ENCODE results near the gene TASL.

TASL gene

DNA sequence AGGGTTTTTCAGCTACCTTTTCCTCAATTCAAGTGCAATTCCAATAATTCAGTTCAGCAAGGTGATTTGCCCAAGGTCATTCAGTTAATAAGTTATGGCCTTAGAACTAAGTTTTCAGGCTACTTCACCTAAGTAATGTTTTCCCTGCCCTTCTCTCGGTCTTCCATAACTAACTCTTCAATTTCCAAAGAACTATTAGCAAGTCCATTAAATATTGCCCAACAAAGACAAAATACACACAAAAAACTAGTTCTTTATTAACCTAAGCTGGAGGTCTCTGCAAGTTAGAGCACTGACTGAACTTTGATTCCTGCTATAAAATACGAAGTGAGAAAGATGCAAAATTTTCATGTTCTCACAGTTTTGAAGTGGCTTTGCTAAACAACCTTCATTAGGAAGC is 48.8 kb upstream of the TASL start (continued):
- TF ChIP-seq, protein P1, sequence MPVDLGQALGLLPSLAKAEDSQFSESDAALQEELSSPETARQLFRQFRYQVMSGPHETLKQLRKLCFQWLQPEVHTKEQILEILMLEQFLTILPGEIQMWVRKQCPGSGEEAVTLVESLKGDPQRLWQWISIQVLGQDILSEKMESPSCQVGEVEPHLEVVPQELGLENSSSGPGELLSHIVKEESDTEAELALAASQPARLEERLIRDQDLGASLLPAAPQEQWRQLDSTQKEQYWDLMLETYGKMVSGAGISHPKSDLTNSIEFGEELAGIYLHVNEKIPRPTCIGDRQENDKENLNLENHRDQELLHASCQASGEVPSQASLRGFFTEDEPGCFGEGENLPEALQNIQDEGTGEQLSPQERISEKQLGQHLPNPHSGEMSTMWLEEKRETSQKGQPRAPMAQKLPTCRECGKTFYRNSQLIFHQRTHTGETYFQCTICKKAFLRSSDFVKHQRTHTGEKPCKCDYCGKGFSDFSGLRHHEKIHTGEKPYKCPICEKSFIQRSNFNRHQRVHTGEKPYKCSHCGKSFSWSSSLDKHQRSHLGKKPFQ (tag by site-specific recombination; IDR thresholded peaks at IDR 0.05): no peak
- TF ChIP-seq ZNF701 (tag by site-specific recombination; IDR thresholded peaks at IDR 0.05): no peak

DNA sequence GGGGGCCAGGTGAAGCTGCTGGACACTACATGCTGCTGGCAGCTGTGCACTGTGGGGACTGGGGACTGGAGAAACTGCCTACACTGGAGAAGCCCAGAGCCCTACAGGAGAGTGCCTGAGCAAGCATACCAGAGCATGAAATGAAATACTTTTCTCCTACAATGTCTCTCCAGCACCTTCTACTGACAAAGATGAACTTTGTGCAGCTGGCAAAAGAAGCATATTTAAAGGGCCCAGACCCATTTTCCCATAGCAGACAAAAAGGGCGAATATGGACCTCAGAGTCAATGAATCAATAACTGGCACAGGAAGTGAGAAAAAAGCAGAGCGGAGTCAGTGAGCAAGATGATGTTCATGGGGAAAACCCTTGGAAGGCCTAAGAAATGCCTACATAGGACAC is 44.8 kb upstream of the TASL start:
- no peaks in the 10 kb centered on the region for H3K4me1 ChIP-seq (ENCODE audit: control insufficient read depth, insufficient read depth, low read length)
- TF ChIP-seq SETDB1 (IDR thresholded peaks at IDR 0.05; ENCODE audit: insufficient read length, low read length) (peak; percentile 85), ZNF175 (tag by site-specific recombination; IDR thresholded peaks at IDR 0.05) (no peak), ZNF366 (tag by site-specific recombination; conservative IDR thresholded peaks at IDR 0.05) (no peak)
- H3K9me3 ChIP-seq (ENCODE audit: control insufficient read depth, insufficient read depth, low read depth, low read length): no peaks in the 10 kb centered on the region; the same call in 1 of the 2 replicates
- ChIA-PET CTCF (interaction anchor here (0.8 kb wide), 1 partner anchor 798 kb away, joined by 5 read pairs; no protein-coding TSS in a partner anchor), POLR2A (no interaction called here)
- no peak overlapping the region for H3K27ac ChIP-seq (ENCODE audit: extremely low read depth, low read depth, low read length)
- H3K4me3 ChIP-seq (ENCODE audit: low read depth, low read length): no peak overlapping the region
- no peaks in the 10 kb centered on the region for H3K36me3 ChIP-seq (ENCODE audit: control insufficient read depth in 2 of 2, insufficient read depth in 1 of 2, low read length in 2 of 2)

DNA sequence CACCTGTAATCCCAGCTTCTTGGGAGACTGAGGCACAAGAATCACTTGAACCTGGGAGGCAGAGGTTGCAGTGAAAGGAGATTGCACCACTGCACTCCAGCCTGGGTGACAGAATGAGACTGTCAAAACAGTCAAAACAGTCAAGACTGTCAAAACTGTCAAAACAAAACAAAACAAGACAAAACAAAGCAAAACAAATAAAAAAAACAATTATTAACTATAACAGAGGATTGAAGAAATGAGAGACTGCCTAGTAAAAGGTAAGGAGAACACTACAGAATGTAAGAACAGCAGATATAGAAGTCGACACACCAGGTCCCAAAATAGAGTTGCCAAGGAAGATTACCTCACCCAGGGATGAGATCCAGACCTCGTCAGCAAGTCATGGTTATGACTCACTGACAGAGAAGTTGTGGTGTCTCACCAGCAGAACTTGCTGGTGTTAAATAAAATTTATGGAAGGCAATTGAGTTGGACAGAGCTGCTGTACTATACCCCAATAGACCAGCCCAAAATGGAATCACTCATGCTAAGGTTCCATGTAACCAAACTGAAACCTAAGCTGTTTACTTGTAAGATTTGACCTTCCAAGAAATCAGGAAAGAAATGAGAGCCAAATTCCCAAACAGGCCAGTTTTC is 43.5 kb upstream of the TASL start:
- H3K4me3 ChIP-seq (ENCODE audit: low read depth, low read length): no peak overlapping the region
- POLR2A ChIA-PET: no interaction called here
- CTCF ChIA-PET: no interaction called here

More for the DNA sequence above, 43.5 kb upstream of the TASL start:
- TF ChIP-seq ZNF394 (tag by site-specific recombination; IDR thresholded peaks at IDR 0.05; ENCODE audit: borderline replicate concordance): no peak
- no peak for TF ChIP-seq ZNF23 (tag by site-specific recombination; IDR thresholded peaks at IDR 0.05; ENCODE audit: borderline replicate concordance)
- TF ChIP-seq, protein P2, sequence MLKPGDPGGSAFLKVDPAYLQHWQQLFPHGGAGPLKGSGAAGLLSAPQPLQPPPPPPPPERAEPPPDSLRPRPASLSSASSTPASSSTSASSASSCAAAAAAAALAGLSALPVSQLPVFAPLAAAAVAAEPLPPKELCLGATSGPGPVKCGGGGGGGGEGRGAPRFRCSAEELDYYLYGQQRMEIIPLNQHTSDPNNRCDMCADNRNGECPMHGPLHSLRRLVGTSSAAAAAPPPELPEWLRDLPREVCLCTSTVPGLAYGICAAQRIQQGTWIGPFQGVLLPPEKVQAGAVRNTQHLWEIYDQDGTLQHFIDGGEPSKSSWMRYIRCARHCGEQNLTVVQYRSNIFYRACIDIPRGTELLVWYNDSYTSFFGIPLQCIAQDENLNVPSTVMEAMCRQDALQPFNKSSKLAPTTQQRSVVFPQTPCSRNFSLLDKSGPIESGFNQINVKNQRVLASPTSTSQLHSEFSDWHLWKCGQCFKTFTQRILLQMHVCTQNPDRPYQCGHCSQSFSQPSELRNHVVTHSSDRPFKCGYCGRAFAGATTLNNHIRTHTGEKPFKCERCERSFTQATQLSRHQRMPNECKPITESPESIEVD (tag by site-specific recombination; IDR thresholded peaks at IDR 0.05): no peak
- peak; percentile 18; the same call in 1 of the 2 replicates for TF ChIP-seq ZNF629 (tag by site-specific recombination; IDR thresholded peaks at IDR 0.05)
- no peak for TF ChIP-seq ZNF16 (tag by site-specific recombination; IDR thresholded peaks at IDR 0.05; ENCODE audit: low read depth)
- TF ChIP-seq, protein P3, sequence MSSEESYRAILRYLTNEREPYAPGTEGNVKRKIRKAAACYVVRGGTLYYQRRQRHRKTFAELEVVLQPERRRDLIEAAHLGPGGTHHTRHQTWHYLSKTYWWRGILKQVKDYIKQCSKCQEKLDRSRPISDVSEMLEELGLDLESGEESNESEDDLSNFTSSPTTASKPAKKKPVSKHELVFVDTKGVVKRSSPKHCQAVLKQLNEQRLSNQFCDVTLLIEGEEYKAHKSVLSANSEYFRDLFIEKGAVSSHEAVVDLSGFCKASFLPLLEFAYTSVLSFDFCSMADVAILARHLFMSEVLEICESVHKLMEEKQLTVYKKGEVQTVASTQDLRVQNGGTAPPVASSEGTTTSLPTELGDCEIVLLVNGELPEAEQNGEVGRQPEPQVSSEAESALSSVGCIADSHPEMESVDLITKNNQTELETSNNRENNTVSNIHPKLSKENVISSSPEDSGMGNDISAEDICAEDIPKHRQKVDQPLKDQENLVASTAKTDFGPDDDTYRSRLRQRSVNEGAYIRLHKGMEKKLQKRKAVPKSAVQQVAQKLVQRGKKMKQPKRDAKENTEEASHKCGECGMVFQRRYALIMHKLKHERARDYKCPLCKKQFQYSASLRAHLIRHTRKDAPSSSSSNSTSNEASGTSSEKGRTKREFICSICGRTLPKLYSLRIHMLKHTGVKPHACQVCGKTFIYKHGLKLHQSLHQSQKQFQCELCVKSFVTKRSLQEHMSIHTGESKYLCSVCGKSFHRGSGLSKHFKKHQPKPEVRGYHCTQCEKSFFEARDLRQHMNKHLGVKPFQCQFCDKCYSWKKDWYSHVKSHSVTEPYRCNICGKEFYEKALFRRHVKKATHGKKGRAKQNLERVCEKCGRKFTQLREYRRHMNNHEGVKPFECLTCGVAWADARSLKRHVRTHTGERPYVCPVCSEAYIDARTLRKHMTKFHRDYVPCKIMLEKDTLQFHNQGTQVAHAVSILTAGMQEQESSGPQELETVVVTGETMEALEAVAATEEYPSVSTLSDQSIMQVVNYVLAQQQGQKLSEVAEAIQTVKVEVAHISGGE (tag by site-specific recombination; conservative IDR thresholded peaks at IDR 0.05; ENCODE audit: low read depth): no peak
- no peak for TF ChIP-seq ZNF138 (tag by site-specific recombination; IDR thresholded peaks at IDR 0.05; ENCODE audit: borderline replicate concordance)
- TF ChIP-seq SCRT2 (tag by site-specific recombination; IDR thresholded peaks at IDR 0.05): no peak
- TF ChIP-seq, protein P4, sequence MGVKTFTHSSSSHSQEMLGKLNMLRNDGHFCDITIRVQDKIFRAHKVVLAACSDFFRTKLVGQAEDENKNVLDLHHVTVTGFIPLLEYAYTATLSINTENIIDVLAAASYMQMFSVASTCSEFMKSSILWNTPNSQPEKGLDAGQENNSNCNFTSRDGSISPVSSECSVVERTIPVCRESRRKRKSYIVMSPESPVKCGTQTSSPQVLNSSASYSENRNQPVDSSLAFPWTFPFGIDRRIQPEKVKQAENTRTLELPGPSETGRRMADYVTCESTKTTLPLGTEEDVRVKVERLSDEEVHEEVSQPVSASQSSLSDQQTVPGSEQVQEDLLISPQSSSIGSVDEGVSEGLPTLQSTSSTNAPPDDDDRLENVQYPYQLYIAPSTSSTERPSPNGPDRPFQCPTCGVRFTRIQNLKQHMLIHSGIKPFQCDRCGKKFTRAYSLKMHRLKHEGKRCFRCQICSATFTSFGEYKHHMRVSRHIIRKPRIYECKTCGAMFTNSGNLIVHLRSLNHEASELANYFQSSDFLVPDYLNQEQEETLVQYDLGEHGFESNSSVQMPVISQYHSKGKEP (tag by site-specific recombination; IDR thresholded peaks at IDR 0.05): no peak
- TF ChIP-seq, protein P5, sequence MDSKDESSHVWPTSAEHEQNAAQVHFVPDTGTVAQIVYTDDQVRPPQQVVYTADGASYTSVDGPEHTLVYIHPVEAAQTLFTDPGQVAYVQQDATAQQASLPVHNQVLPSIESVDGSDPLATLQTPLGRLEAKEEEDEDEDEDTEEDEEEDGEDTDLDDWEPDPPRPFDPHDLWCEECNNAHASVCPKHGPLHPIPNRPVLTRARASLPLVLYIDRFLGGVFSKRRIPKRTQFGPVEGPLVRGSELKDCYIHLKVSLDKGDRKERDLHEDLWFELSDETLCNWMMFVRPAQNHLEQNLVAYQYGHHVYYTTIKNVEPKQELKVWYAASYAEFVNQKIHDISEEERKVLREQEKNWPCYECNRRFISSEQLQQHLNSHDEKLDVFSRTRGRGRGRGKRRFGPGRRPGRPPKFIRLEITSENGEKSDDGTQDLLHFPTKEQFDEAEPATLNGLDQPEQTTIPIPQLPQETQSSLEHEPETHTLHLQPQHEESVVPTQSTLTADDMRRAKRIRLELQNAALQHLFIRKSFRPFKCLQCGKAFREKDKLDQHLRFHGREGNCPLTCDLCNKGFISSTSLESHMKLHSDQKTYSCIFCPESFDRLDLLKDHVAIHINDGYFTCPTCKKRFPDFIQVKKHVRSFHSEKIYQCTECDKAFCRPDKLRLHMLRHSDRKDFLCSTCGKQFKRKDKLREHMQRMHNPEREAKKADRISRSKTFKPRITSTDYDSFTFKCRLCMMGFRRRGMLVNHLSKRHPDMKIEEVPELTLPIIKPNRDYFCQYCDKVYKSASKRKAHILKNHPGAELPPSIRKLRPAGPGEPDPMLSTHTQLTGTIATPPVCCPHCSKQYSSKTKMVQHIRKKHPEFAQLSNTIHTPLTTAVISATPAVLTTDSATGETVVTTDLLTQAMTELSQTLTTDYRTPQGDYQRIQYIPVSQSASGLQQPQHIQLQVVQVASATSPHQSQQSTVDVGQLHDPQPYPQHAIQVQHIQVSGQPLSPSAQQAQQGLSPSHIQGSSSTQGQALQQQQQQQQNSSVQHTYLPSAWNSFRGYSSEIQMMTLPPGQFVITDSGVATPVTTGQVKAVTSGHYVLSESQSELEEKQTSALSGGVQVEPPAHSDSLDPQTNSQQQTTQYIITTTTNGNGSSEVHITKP (tag by site-specific recombination; IDR thresholded peaks at IDR 0.05): peak; percentile 73
- Histone ChIP-seq H3K27ac (ENCODE audit: extremely low read depth, low read depth, low read length) (no peak overlapping the region), H3K36me3 (ENCODE audit: control insufficient read depth in 2 of 2, insufficient read depth in 1 of 2, low read length in 2 of 2) (no peaks in the 10 kb centered on the region), H3K9me3 (ENCODE audit: control insufficient read depth, insufficient read depth, low read depth, low read length) (no peaks in the 10 kb centered on the region; the same call in 1 of the 2 replicates), H3K4me1 (ENCODE audit: control insufficient read depth, insufficient read depth, low read length) (no peaks in the 10 kb centered on the region)

All from HEK293 (cell line).